HG03103 (cell line): Measurements from ENCODE around the gene ALDH4A1.
A peak's percentile ranks its signal among the peaks of the same experiment; 100 is the strongest.

Experiments used
- ATAC-seq: cut with Tn5 transposase; IDR thresholded peaks from one replicate; pipeline ENCODE4 v1.9.1; 2021; ENCODE audit warnings: low read depth; ENCODE audit not compliant: unreplicated experiment

Gene ALDH4A1

GRCh38 chr1:18902523-18903290, at the start of gene ALDH4A1:
ALDH4A1 (minus strand) TSS chr1:18902555; CDS start chr1:18902523, 32 bp downstream.
- ATAC-seq: peak; percentile 94

- no peak for ATAC-seq
These were observed 49.5 kb upstream of the ALDH4A1 start for GRCh38 chr1:18951818-18952391.

- ATAC-seq: no peak
These were observed 49.1 kb upstream of the ALDH4A1 start for GRCh38 chr1:18951416-18951815.

- no peak for ATAC-seq
These were observed 48.2 kb upstream of the ALDH4A1 start for GRCh38 chr1:18950401-18951026.

- ATAC-seq: no peak
These were observed 47.5 kb upstream of the ALDH4A1 start for GRCh38 chr1:18949686-18950400.

- ATAC-seq: no peak
These were observed 46.7 kb upstream of the ALDH4A1 start for GRCh38 chr1:18948913-18949685.

GRCh38 chr1:18948048-18948912, 45.9 kb upstream of the ALDH4A1 start:
- no peak for ATAC-seq

- ATAC-seq: no peak
These were observed 45.2 kb upstream of the ALDH4A1 start for GRCh38 chr1:18947570-18947969.

GRCh38 chr1:18946550-18947381, 44.4 kb upstream of the ALDH4A1 start:
- ATAC-seq: no peak

GRCh38 chr1:18945401-18945849, 43.1 kb upstream of the ALDH4A1 start:
- ATAC-seq: no peak

GRCh38 chr1:18944810-18945209, 42.5 kb upstream of the ALDH4A1 start:
- ATAC-seq: no peak

GRCh38 chr1:18943914-18944572, 41.7 kb upstream of the ALDH4A1 start:
- ATAC-seq: no peak

- ATAC-seq: no peak
These were observed 40.8 kb upstream of the ALDH4A1 start for GRCh38 chr1:18943162-18943561.

- no peak for ATAC-seq
These were observed 40.0 kb upstream of the ALDH4A1 start for GRCh38 chr1:18942340-18942739.

- no peak for ATAC-seq
These were observed 39.1 kb upstream of the ALDH4A1 start for GRCh38 chr1:18941221-18942141.

GRCh38 chr1:18940303-18941020, 38.1 kb upstream of the ALDH4A1 start:
- ATAC-seq: no peak
